Kidney glomerular epithelial cell (primary cell): Measurements from ENCODE around the gene MLLT3.
A peak's percentile ranks its signal among the peaks of the same experiment; 100 is the strongest.

Experiments used
- DNase-seq: peaks from one replicate; lab custom pipeline; 2025; lab: John Stamatoyannopoulos, UW

Gene MLLT3

GRCh38 chr9:20380546-20380945 is 241.8 kb downstream of the MLLT3 start:
- DNase-seq: no peak

DNA sequence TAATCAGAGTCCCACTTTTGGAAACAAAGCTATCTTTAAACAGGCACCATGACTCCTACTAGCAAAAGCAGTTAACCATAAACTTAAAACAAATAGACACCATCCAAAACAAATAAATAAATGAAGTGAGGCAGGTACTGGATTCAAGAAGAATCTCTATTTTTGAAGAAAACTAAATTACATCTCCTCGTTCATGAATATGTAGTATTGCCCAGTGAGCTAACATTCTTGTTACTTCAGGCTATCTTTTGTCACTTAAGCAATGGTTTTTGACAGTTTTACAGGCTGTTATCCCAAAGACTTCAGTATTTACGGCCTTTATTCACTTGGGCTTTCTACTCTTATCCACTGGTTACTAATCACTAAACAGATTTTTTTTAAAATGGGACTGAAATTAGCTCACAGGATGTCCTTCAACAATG is 242.5 kb downstream of the MLLT3 start:
- no peak for DNase-seq

DNA sequence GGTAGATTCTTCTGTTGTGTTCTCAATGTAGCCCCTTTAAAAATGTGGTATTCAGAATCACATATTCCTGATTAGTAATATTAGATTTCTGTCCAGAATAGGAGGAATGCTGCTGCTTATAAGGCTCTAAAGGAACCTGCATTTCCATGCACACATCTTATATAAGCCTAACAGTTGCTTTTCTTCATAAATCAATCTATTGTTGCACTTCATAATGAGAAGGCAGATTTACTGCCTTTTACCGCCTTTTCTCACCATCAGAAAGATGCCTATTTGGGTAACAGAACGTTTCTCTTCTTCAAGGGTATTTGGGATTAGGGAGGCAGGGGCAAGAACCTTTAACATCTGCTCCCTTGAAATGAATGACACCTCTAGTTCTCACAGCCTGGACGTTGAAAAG is 243.4 kb downstream of the MLLT3 start:
- DNase-seq: no peak

DNA sequence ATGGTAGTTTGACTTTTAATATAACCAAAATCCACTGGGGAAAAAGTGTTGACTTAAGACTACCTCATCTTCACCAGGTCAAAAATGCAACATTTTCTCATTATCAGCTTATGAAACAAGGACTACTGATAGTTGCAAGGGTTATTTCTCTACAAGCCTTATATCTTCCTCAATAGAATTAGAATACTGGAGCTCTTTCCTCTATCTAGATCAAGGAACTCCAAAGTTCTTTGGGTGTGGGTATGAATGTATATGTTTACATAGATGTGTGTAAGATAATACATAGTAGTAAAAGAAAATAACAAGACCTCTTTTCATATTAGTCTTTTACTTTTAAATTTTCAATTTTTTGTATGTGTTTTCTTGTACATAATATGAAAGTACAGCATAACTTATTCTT is 244.5 kb downstream of the MLLT3 start:
- DNase-seq: no peak

DNA sequence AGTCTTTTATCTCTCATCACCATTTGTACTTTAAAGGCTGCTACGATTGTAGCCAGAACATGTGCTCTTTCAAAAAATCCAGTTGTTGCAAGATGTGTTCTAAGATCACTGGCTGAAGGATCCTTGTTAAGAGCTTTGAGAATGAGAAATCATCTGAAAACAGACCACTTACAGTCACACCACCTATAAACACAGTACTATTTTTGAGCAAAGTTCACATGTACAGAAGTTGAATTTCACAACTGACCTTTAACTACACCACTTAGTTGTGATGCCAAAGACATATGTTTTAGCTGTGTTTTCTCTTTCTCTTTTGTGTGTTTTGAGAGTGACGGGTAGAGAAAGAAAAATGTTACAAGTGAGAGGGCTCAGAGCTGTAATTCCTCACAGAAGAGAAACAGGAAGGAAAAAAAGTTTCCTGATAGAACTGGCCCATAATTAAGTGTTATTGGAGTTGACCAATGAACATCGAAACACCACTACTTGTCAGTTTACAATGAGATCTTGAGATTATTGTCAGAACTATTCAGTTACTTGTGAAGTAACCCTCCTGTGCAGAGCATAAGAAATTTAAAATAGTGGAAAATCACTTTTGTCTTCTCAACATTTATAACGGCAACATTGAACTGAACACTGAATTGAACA is 245.4 kb downstream of the MLLT3 start:
- DNase-seq: no peak

DNA sequence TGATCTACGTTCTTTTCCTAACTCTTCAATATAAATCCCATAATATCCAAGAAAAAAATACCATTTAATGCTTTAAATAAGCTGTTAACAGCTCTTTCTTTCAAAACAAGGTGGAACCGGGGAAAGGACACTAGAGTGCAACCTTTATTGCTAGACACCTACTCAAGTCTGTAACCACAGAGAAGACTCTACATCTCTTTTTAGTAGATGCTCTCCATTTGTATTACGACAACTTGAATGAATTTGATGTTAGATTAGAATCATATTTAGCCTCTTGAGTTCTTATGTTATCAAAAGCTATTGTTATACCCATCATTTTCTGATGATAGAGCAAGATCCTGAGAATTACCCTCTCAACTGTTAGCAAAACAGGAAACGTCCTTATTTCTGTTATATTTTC is 246.3 kb downstream of the MLLT3 start:
- no peak for DNase-seq

- DNase-seq: no peak
Observed at GRCh38 chr9:20373263-20373662, 249.0 kb downstream of the MLLT3 start.

DNA sequence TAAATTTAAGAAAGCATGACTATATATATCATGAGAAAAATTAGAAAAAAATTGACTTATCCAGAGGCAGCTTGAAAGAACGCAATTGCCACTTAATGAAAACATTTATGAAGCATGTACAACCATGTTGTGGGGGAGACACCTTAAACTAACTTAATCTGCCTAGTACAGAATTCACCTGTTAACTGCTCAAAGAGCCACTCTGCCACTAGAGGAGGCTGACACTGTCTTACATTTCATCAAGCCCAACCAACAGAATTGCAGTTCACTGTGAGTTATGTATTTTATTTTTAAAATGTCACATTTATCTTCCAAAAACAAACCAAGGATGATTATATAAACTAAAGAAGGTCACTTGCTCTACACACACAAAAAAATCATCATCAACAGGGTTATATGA is 252.9 kb downstream of the MLLT3 start:
- DNase-seq: no peak

DNA sequence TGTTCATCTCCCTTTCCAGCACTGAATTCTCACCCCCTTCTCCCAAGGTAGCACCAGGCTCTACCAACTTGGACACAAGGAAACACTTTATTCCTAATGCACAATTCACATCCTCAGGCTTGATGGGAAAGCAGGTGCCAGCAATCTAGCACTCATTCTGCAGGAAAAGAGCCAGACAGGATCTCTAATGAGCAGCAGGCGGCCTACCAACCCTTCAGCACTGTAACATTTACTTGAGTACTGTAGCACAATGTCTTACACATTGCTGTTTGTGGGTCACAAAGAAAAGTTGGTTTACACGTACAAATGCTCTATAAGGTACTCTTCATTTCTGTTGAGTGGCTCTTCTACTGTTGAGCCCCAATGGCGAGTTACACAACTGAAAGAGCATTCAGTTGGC is 254.4 kb downstream of the MLLT3 start:
- DNase-seq: no peak

GRCh38 chr9:20364959-20365358 is 257.3 kb downstream of the MLLT3 start:
- DNase-seq: no peak

DNA sequence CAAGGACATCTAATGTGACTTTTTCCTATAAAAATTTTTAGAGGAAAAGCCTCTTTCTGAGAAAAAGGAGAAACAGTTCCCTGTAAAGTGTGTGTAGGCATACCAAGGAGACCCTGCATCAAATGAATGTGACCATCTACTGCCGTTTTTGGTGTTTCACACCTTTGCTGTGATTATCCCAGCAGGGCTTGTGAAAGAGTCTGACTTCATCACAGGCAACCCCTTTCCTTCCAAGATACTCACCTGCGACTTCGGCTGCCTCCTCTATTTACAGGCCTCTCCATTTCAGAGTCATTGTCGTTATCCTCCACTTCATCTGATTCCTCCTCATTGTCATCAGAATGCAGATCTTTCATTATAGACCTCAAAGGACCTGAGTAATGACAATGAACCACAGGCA is 259.1 kb downstream of the MLLT3 start:
- no peak for DNase-seq

- DNase-seq: no peak
Observed at GRCh38 chr9:20361656-20362570, 260.4 kb downstream of the MLLT3 start.

- no peak for DNase-seq
Observed at GRCh38 chr9:20361229-20361628, 261.1 kb downstream of the MLLT3 start.

GRCh38 chr9:20358207-20358606 is 264.1 kb downstream of the MLLT3 start:
- DNase-seq: no peak

DNA sequence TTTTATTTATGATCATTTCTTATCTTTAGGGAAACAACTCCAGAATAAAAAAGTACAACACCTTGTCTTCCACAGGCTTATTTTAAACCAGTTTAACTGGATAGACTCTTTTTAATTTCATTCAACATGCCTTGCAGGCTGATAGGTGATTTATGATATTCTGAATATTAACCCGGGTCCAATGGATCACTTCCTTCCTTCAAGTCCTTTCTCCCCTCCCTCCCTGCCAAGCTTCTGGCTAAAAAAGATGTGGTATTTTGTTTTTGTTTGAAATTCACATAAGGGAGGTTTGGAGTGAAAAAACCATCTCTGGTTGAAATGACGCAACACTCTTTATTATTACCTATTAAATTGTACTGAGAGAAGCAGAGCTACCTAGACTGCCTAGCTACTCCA is 265.3 kb downstream of the MLLT3 start:
- DNase-seq: no peak

GRCh38 chr9:20356403-20357036 is 265.8 kb downstream of the MLLT3 start:
- peak; percentile 90 for DNase-seq

DNA sequence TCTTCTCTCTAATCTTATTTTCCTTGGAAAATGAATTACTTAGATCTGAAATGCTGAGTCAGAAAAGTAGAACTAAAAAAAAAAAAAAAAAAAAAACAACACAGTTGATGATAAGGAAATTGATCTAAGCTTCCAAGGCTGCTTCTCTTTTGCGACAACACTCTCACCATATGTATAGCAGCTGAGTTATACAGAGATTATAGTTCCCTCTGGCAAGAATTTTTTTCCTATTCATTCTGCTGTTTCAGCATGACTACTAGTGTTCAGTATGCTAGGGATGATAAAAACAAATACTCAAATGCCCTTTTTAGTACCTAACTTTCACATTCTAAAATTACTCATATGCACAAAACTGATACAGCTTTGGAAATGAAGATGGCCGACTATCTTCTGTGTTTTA is 267.3 kb downstream of the MLLT3 start:
- peak; percentile 44 for DNase-seq

GRCh38 chr9:20353931-20354652 is 268.2 kb downstream of the MLLT3 start:
- DNase-seq: no peak

DNA sequence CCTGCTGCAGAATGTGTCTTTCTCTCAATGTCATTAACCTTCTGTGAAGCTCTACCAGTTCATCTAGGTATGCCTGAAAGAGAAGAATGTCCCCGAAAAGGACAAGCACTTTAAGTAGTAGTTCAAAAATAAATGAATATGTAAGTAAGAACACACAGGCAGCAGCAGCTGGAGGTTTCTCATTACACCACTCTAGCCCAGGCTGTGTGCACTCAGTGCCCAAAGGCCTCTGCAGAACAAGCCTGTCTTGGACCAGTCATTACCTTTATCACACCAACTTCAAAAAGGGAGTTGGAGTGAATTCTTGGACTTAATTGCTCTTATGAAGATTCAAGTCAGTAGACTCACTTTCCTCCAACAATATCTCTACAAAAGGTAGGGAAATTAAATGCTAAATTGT is 268.8 kb downstream of the MLLT3 start:
- DNase-seq: no peak

DNA sequence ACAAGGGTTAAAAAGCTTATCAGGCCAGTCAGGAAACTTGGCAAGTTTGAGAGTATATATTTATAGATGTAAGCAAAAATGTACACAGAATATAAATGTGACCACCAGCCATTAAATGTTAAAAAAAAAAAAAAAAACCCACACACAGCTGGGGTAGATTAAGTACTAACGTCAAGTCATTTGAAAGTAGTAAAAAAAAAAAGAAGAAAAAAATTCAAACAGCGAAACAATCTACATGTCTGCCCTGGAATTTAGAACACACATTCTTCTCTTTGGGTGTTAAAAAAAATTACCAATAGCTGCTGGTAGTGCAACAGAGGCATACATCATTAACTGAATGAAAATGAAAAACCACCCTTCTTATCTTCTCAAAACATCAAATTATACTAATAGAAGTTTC is 269.7 kb downstream of the MLLT3 start:
- DNase-seq: no peak

DNA sequence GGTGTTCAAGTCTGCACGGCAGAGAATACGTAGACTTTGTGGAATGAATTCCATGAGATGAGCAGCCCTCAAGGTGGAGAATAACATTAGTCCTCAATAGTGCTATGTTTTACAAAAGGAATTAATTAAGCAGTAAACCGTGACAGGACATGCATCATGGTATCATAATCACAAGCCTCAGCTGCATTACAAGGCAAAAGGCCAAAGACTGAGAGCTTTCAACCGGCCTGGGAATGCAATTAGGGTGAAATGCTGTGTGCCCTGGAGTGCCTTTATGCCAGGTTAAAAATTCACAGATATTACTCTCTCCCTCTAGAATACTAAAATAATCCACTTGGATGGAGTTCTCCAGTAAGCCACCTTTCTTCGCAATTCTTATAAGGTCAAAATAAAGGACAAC is 270.6 kb downstream of the MLLT3 start:
- peak; percentile 70 for DNase-seq

DNA sequence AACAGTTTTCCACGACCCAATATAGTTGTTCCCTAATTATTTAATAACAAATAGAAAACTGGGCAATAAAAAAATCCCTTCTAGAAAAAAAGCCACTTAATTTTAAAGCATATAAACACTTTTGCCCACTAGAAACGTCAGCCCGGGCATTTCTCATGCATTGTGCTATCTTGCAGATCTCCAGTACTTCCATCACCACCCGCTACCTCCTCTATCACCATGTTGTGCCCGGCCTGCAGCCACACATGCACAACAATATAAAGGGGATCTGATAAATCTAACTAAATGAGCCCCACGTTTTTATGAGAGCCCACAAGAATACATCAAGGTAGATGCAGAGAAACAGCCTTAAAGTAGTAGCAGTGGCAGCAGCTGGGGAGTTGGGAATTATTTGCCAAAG is 272.7 kb downstream of the MLLT3 start:
- DNase-seq: no peak
